HG03103 (cell line): ENCODE data around the gene NOG.

Source experiments
- ATAC-seq: cut with Tn5 transposase; IDR thresholded peaks from one replicate; pipeline ENCODE4 v1.9.1; 2021; ENCODE audit warnings: low read depth; ENCODE audit not compliant: unreplicated experiment

NOG gene

DNA sequence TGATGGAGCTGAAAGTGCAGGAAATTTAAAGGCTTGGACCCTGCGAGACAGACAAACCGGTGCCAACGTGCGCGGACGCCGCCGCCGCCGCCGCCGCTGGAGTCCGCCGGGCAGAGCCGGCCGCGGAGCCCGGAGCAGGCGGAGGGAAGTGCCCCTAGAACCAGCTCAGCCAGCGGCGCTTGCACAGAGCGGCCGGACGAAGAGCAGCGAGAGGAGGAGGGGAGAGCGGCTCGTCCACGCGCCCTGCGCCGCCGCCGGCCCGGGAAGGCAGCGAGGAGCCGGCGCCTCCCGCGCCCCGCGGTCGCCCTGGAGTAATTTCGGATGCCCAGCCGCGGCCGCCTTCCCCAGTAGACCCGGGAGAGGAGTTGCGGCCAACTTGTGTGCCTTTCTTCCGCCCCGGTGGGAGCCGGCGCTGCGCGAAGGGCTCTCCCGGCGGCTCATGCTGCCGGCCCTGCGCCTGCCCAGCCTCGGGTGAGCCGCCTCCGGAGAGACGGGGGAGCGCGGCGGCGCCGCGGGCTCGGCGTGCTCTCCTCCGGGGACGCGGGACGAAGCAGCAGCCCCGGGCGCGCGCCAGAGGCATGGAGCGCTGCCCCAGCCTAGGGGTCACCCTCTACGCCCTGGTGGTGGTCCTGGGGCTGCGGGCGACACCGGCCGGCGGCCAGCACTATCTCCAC is at the start of gene NOG:
Gene NOG (plus strand): TSS at position 54 of the 674 bp plus-strand sequence. CDS start 525 bp downstream, at position 579.
- peak; percentile 43 for ATAC-seq

DNA sequence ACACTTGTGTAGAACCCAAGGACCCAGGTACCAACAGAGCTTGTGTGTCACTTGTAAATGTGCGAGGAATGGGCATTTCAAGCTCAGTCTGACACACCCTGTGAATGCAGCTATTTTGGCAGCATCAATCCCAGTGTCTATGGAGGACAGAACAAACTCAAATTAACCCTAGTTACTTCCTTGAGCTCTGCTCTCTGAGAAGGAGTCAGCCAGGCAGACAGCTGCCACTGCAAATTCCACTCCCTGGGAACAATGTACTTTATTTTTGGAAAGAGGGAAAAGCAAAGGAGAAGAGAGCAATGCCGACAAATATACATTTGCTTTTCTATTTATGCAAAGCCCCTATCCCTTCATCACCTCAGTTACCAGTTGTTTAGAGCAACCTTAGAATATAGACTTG is 48.4 kb upstream of the NOG start:
- no peak for ATAC-seq

DNA sequence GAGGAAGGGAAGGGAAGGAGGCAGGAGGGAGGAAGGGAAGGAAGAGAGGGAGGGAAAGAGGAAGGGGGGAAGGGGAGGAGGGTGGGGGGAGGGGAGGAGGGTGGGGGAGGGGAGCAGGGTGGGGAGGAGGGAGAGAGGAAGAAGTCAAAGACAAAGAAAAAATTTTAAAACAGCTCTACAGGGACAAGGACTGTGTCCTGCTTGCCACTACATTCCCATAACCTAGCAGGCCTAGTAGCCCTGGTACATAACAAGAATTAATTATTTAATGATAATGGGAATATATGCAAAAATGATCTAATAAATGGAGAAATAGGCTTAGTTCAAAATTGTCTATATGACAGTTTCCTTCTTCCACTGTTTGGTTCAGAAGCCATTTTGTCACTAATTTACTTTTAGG is 47.6 kb upstream of the NOG start:
- ATAC-seq, result no peak

DNA sequence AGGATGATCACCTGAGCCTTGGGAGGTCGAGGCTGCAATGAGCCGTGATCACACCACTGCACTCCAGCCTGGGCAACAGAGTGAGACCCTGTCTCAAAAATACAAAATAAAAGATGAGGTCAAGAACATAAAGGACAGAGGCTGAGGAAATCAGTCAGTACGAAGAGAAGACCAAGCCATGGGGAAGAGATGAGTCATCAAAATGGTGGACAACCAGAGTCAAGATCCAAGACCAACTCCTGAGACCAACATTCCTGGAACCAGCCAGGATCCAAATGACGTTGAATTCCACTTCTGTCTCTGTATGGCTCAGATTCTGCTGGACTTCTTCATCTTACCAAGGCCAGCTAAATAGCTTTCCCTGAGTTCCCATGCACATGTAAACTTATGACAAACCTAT is 44.8 kb upstream of the NOG start:
- no peak for ATAC-seq

DNA sequence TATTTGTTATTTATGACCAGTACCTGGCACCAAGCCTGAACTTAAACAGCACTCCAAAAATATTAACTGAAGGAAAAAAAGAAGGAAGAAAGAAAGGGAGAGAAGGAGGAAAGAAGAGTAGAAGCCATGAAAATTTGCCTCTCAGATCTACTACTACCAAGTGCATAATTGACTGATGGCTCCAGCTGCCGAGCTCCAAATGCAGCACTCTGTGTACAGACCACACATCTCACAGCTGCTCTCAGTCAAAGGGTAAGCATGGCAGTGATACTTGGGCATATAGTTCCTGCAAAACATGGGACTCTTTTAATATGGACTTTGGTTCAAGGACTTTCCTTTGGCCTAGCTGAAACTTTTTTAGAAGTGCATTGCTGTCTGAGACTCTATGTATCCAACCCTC is 44.0 kb upstream of the NOG start:
- ATAC-seq, result no peak

DNA sequence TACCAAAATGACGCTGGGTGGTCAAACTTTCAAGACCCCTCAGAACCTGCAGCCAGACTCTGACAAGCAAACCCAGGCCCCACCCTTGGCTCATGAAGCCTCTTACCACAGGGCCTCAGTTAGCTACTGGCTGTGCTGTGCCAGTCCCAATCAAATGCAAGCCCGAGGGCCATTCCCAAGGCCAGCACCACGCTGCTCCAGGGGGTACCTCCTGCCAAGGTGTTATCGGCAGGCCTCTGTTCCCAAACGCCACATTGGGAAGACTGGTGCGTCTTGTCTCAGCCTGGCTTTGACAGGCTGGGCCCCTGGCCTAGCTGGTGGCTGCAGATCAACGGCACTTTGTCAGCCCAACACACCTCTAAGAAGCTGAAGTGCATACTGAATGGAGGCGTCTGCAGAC is 35.8 kb upstream of the NOG start:
- ATAC-seq, result no peak

DNA sequence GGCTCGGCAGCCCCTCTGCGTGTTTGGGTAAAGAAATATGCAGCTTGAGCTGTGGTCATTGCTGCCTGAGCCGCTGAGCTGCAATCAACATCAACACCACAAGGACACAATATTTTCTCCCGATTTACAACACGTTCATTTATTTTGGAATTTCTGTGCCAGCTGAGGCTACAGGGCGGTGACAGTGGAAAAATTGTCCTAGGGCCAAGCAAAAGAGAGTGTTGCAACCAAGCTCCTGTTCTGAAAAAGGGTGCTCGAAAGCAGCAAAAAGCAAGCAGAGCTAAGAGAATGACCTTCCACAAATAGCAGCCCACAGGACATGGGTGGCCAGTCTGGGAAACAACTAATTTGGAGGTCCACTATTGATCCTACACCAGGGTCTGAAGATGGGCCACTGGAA is 35.4 kb upstream of the NOG start:
- ATAC-seq, result no peak

DNA sequence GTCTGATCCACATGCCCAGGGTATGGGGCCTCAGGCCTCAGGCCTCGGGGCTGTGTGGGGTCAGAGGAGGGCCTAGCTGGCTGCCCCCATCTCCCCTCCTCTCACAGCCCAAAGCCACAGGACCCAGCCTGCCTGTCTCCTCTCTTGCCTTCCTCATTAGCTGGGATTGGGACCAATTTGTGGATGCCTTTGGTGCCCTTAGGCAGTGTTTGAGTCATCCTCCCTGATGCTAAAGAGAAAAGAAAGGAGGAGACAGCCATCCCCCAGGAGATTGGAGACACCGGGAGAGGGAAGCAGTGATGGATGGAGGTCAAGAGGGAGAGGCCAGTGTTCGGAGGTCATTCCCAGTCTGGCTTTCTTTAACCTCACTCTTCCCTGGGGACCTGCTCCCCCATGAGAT is 23.3 kb upstream of the NOG start:
- no peak for ATAC-seq

DNA sequence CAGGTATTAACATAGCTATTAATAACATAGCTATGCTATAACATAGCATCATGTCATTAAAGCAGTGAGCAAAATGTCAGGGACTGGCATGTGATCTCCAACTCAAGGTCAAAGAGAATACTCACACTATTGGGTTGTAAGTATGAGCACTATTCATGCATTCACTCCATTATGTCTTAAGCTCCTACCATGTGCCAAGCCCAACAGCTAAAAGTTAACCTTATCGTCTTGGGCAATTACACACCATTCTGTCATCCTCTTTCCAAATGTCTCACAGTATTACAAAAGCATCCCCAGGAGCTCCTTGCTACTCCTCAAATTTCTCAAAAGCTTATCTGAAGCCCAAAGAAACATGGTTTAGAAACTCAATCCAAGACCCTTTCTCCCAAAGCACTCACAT is 22.0 kb upstream of the NOG start:
- no peak for ATAC-seq

DNA sequence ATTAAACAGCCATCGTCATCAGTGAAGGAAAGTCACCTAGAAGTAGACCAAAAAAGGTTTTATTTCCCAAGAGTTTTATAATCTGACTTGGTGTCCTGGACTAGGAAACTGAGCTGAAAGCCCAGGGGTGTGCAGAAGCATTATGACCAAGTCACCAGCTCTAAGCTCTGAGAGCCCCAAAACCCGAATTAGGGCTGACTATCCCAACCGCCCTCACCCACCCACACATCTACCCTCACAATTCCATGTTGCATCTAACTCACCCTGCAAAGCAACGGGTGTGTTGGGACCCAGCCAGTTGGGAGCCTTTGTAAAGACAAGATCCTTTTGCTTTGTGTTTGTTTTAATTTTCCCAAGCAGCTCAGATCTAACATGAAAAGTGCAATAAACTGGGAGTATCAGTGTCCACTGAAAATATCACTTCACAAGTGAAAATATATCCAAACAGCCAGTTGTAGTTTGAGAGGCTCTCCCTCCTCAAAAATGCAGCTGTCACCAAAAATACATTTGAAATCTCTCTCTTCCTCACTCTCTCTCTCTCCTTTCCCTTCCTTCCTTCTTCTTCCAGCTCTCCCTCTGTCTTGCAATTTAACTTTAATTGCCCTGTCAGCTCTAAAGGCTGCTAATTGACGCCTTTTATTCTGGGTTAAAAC is 16.2 kb upstream of the NOG start:
- ATAC-seq, result no peak

DNA sequence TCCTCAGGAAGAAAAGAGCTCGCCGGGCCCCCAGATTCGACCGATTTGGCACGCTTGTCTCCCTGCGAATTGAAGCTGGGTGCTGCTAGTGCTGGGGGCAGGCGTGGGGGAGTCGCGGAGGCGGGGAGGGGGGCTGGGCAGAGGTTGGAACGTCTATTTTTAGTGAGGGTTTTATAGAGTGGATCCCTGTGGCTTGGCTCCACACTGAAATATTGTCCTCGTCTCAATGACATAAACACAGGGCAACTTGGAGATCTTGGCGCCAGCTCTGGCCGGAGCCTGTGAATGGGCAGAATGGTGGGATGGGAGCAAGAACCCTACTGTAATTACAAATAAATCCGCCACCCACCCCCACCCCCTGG is 15.7 kb upstream of the NOG start:
- ATAC-seq, result no peak

DNA sequence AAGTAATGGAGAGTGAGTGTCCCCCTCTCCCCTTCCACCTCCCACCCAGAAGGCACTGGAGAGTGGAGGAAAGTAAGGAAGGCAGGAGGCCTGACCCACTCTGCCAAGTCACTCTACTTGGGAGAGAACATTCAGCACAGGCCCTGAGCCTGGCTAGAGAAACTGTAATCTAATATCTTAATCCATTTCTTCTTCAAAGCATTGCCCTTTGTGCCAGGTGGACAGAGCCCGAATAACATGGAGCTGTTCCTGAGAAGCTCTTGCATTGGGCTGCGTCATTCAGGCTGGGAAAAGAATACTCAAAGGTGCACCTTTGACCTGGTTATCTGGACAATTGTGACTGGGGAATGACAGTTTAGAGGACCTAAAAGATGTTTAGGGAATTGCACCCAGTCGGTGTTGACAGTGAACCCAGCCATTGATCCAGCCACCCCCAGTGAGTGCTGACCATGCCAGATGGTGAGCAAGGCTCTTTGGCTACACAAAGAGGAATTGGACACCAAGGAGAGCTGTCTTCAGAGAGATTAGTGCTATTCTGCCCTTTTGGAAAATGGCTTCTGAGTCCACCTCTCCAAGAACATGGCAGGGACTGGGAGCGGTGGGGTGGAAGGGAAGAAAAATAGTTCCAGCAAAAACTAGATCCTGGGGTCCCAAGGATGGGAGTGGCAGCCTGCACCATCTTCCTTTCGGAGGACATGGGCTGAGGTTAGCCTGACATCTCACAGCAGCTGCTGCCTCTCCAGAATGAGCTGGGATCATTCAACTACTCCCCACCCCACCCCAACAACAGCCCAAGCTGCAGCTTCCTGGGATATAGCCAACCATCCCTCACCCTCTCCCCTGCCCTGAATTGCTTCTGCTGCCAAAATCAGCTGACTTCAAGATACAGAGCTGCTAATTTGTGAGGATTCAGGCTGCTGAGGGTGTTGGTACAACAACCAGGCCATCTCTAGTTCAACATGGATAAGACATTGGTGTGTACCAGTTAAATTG is 11.6 kb upstream of the NOG start:
- ATAC-seq, result no peak

DNA sequence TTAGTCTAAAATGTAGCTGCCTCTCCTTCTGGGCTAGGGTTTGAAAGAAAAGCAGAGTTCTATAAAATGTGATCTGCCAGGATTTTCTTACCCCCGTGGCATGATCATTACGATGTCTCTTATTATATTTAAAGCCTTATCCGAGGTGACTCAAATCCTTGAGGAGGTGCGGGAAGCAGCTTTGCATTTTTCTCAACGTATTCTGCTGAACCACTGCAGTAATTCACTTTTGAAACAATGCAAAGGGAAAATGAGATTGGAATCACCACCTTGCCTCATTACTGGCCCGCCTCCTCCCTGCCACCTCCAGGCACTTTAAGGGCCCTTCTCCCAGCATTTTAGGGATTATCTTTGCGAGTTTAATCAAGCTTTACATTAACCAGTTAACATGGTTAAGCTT is 9.7 kb upstream of the NOG start:
- ATAC-seq, result no peak

DNA sequence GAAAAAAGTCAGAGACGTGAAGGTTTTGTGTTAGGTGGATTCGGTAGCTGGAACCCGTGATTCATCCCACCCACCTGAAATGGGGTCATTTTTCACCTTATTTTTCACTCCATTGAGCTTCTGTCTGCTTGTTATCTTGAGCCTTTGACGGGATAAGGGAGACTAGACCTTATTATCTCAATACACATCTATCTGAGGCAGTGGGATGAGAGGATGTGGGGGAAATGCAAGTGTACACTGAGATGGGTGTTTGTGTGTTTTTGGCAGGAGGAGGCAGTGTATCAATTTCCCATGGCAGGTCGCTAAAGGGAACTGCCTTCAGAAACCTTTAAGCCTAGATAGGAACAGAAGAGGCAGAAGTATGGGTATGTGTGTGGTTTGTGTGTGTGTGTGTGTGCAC is 6.2 kb upstream of the NOG start:
- no peak for ATAC-seq

DNA sequence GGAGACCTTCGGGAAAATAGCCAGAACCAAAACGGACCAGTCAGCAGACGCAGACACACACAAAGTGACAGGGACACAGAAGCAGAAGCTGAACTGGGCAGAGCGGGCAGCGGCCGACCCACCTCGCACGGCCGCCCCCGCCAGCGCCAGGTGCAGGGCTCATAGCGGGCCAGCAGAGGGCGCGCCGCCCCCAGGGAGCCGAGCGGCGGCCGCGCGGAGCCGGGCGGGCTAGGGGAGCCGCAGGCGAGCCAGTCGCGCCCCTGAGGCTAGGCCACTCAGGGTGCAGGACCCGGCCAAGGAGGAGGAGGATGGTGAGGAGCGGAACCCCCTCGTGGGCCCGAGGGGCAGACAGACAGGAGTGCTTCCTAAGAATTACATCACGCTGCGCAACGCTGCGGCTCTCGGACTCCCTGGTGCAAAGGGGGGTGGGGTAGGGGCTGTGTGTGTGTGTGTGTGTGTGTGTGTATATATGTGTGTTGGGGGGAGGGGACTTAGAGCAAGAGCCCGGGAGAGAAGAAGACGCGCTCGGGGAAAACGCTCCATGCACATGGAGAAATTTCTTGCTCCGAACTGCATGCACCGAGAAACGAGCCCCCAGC is 913 bp upstream of the NOG start:
- ATAC-seq, result peak; percentile 54

DNA sequence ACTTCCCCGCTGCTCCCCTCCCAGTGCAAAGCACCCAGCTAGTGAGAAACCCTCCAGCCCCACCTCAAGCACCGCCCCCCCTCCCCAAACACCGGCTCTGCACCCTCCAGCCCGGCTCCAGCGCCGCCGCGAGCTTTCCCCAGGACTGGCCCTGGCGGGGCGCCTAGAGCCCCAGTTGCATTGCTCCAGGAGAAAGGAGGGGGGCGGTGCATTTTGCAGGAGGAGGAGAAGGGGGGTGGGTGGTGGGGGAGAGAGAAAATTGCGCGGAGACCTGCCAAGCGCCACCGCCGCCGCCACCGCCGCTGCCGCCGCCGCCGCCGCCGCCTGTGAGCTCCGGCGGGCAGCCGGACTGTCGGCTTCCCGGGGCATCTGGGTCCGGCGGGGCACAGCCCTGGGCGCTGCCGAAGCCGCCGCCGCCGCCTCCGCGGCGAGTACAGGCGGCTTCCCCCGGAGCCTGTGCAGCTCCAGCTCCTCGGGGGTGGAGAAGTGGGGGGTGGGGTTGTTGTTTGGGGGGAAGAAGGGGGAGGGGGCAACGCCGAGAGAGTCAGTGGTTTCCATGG is 333 bp upstream of the NOG start:
- no peak for ATAC-seq

DNA sequence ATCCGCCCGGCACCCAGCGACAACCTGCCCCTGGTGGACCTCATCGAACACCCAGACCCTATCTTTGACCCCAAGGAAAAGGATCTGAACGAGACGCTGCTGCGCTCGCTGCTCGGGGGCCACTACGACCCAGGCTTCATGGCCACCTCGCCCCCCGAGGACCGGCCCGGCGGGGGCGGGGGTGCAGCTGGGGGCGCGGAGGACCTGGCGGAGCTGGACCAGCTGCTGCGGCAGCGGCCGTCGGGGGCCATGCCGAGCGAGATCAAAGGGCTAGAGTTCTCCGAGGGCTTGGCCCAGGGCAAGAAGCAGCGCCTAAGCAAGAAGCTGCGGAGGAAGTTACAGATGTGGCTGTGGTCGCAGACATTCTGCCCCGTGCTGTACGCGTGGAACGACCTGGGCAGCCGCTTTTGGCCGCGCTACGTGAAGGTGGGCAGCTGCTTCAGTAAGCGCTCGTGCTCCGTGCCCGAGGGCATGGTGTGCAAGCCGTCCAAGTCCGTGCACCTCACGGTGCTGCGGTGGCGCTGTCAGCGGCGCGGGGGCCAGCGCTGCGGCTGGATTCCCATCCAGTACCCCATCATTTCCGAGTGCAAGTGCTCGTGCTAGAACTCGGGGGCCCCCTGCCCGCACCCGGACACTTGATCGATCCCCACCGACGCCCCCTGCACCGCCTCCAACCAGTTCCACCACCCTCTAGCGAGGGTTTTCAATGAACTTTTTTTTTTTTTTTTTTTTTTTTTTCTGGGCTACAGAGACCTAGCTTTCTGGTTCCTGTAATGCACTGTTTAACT is 1.0 kb downstream of the NOG start:
- no peak for ATAC-seq

DNA sequence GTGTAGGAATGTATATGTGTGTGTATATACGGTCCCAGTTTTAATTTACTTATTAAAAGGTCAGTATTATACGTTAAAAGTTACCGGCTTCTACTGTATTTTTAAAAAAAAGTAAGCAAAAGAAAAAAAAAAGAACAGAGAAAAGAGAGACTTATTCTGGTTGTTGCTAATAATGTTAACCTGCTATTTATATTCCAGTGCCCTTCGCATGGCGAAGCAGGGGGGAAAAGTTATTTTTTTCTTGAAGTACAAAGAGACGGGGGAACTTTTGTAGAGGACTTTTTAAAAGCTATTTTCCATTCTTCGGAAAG is 1.6 kb downstream of the NOG start:
- no peak for ATAC-seq

DNA sequence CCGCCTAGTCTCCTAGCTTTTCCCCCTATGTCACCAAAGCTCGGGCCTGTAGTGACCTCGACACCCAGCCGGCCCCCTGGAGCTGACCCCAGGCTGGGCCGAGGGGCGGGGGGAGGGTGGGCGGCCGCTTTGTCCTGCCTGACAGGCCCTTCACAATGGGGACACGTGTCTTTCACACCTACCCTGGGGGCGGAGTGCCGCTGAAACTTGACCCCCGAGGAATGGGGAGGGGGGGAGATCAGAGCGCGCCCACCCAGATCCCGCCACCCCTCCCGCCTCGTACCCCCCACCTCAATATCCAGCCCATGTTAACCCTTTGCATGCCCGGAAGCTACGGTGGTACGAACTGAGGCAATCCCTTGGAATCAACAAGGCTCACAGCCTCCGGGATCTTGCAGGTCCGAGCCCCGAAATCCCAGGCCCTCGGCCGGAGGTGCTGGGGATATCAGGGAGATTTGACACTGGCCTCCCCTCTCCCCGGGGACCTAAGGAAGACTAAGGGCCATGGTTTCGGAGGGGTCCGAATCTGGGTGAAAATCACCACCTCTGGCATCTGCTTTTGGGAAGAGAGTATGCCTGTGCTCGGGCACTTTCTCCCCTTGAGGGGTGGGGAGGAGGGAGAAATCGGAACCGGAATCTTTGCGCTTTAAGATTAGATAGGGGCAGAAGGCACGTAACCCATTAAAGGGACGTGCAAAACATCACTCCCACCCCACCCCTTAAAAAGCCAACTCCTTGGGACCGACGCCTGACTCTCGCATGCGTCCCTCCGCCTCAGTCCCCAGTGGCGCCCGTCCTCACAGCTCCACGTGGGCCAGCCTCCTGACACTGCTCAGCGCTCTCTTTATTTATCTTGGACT is 2.6 kb downstream of the NOG start:
- ATAC-seq, result no peak
